GM19463 (cell line): ENCODE results near the gene AKR1C2.
"Not testable (repeated sequence)": the region's sequence is repeated elsewhere in the genome, so short reads cannot be mapped to it uniquely, and the experiment has no call there.

Experiments used
- ATAC-seq: cut with Tn5 transposase; IDR thresholded peaks from one replicate; pipeline ENCODE4 v1.9.1; 2021; ENCODE audit warnings: mild to moderate bottlenecking, moderate library complexity; ENCODE audit not compliant: unreplicated experiment

AKR1C2 gene

GRCh38 chr10:5003127-5004029 lies at the start of gene AKR1C2:
TSS of gene AKR1C2 (minus strand) at chr10:5003857. CDS start at chr10:5003835, 22 bp downstream.
- ATAC-seq = not testable (repeated sequence)

- ATAC-seq = not testable (repeated sequence)
Observed at GRCh38 chr10:5052951-5053500, 49.4 kb upstream of the AKR1C2 start.

GRCh38 chr10:5047912-5048628 lies 44.4 kb upstream of the AKR1C2 start:
- no peak for ATAC-seq

GRCh38 chr10:5047055-5047454 lies 43.4 kb upstream of the AKR1C2 start:
- ATAC-seq = not testable (repeated sequence)

- no peak for ATAC-seq
Observed at GRCh38 chr10:5046410-5046809, 42.8 kb upstream of the AKR1C2 start.

GRCh38 chr10:5045095-5045494 lies 41.4 kb upstream of the AKR1C2 start:
- ATAC-seq = no peak

- no peak for ATAC-seq
Observed at GRCh38 chr10:5043716-5044115, 40.1 kb upstream of the AKR1C2 start.

- no peak for ATAC-seq
Observed at GRCh38 chr10:5042922-5043321, 39.3 kb upstream of the AKR1C2 start.

- no peak for ATAC-seq
Observed at GRCh38 chr10:5041471-5042023, 37.9 kb upstream of the AKR1C2 start.

GRCh38 chr10:5040781-5041470 lies 37.3 kb upstream of the AKR1C2 start:
- ATAC-seq = no peak

GRCh38 chr10:5040010-5040673 lies 36.5 kb upstream of the AKR1C2 start:
- ATAC-seq = no peak

- ATAC-seq = no peak
Observed at GRCh38 chr10:5038733-5039132, 35.1 kb upstream of the AKR1C2 start.

GRCh38 chr10:5038101-5038500 lies 34.4 kb upstream of the AKR1C2 start:
- ATAC-seq = no peak

- ATAC-seq = no peak
Observed at GRCh38 chr10:5036511-5036910, 32.9 kb upstream of the AKR1C2 start.

GRCh38 chr10:5035356-5035755 lies 31.7 kb upstream of the AKR1C2 start:
- no peak for ATAC-seq

- ATAC-seq = no peak
Observed at GRCh38 chr10:5034588-5034987, 30.9 kb upstream of the AKR1C2 start.

- no peak for ATAC-seq
Observed at GRCh38 chr10:5033061-5033778, 29.6 kb upstream of the AKR1C2 start.

GRCh38 chr10:5032444-5032843 lies 28.8 kb upstream of the AKR1C2 start:
- not testable (repeated sequence) for ATAC-seq

GRCh38 chr10:5031588-5031987 lies 27.9 kb upstream of the AKR1C2 start:
- ATAC-seq = not testable (repeated sequence)

GRCh38 chr10:5030989-5031388 lies 27.3 kb upstream of the AKR1C2 start:
- no peak for ATAC-seq
